D341Med (cell line): Measurements from ENCODE around the gene CYFIP2.
"Not testable (repeated sequence)": the region's sequence is repeated elsewhere in the genome, so short reads cannot be mapped to it uniquely, and the experiment has no call there.

Experiments
- DNase-seq: peaks from one replicate; pipeline ENCODE4 v3.0.0; 2012; ENCODE audit warnings: low spot score

The CYFIP2 gene

GRCh38 chr5:157265714-157266285 is at the start of gene CYFIP2:
Gene CYFIP2 (plus strand): TSS chr5:157266123. CDS start chr5:157285362, 19,239 bp downstream.
- peak; percentile 94 for DNase-seq

DNA sequence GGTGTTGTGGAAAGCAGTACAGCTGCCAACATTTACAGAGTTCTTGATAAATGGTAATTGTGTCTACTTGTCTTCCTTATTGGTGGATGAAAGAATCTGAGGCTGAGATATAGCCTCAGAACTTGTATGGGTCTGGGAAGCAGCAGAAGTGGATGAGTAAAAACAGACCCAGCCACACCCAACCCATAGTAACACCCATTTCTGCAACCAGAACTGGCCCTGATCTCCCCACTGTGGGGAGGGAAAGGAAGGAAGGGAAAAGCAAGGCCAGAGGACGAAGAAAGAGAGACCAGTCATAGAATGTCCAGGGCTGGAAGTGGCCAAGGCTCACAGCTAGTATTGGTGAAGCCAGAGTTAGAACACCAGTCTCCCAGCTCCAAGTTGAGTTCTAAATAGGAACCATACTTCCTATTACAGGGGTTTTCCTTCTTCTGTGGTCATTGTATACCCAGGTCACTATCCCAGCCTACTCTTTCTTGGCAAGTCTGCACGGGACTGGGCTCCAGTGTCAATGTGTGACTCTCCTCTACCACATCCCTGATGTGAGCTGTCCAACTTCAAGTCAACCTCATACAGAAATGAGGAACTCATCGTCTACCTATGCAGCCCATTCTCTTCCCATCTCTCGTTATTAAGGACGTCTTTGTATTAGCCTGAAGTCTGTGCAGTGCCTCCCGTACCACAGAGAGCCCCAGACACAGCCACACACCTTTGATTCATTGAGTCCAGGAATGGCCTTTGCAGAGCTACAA is 49.4 kb upstream of the CYFIP2 start:
- DNase-seq = no peak

DNA sequence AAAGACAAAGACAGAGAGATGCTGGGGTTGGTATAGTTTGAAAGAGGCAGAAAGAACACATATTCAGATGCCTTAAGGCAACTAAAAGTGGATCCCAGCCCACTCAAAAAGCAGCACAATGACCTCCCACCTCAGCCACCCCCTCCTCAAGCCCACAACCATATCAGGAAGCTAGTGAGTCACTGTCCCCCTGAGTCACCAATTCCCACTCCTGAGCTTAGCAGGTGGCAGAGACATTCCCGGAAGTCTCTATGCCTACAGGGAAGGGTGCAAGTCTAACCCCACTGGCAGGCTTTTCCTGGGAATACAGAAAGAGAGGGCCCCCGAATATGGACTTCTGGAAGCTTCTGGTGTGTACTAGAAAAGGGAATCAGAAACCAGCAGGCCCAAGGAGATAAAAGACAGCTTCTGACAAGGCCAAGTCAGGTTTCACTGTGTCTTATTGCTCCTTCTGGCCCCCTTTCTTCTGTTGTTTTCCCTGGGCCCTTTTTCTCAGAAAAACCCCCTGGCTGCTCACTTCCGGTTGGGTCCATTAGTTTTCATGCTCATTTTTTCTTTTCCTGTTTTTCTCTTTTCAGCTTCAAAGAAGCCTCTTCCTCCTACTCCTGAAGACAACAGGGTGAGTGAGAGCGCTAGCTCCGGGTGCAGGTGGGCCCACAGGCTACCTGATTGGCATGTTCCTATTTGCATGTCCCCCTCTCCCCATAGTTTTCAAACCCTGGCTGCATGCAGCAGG is 48.5 kb upstream of the CYFIP2 start:
- no peak for DNase-seq

DNA sequence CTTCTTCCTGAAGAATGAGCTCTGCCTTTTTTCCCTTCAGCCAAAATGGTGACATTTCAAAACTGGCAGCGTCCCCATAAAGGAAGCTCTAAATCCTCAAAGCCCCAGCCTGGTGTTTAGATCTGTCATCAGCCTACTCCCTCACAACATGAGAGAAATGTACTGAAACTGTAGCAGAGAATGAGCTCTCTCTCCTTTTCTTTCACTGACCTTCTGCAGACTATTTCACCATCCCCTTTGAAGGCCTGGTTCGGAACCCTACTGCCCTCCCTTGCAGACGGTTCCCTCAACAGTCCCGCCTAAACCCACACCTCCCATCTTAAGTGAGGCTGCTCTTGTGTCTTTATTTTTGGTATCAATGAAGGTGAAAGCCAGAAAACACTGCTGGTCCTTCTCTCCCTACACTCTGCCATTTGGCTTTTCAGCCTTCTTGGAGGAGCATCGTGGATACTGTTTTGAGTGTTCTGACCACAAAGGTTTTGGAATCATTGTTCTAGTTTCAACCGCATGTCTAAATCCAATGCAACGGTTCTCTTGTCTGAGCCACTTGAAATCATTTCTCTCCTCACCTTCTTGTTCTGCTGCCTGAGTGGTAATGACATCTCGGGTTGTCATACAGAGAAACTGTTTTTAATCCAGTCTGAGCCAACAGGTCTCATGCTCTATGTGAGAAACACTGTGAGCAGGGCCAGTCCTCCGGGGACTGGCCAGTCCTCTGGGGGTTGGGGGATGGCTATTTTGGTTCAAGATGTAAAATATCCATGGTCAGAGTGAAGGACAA is 46.2 kb upstream of the CYFIP2 start:
- no peak for DNase-seq

DNA sequence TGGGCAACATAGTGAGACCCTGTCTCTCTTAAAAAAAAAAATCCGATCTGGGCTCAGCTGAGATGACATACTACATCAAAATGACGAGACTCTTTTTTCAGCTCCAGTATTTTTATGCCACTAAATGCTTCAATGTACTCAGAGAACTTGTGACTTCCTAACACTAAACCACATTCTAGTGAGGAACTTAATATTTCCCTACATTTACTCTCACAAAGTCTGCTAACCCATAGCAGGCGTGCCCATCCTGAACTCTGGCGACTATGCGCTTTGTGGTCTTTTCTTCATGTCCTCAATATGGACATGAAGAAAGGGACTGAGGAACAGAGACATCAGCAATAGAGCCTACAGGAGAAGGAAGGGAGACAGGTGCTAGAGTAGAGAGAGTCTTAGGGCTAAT is 44.0 kb upstream of the CYFIP2 start:
- no peak for DNase-seq

- no peak for DNase-seq
These were observed 43.3 kb upstream of the CYFIP2 start for GRCh38 chr5:157222506-157223230.

- no peak for DNase-seq
These were observed 40.2 kb upstream of the CYFIP2 start for GRCh38 chr5:157225469-157226422.

DNA sequence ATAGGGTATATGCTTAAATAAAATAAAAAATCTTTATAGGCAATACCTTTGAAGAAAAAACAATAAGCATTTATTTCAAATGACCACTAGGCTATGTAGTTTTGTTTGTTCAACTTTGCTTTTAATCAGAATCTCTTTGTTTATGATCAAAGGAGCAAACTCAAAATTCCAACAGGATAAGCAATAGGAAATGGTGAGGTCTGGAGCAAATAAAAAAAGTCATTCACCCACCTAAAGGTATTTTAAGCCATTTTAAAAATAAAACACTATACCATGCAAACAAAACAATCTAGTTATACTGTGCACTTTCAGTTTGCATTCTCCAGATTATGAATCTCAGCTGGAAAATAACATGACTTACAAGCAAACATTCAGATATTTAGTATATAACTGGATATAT is 35.3 kb upstream of the CYFIP2 start:
- DNase-seq = no peak

DNA sequence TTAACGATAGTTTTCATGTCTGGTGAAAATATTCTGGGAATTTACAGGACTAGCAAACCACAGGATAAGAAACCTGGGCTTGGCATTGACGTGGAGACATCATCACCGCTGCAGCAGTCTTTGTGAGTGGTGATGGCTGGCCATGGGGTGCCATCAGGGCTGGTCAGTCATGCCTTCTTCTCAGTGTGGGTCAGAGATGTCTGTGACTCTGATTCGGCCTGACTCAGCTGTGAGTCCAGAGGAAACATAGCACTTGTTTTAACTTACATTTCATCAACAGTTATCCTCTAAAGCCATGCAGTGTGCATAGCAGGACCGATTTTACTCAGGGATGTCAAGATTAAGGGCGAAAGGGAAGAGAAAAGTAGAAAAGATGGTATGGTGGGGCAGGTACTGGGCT is 33.2 kb upstream of the CYFIP2 start:
- no peak for DNase-seq

DNA sequence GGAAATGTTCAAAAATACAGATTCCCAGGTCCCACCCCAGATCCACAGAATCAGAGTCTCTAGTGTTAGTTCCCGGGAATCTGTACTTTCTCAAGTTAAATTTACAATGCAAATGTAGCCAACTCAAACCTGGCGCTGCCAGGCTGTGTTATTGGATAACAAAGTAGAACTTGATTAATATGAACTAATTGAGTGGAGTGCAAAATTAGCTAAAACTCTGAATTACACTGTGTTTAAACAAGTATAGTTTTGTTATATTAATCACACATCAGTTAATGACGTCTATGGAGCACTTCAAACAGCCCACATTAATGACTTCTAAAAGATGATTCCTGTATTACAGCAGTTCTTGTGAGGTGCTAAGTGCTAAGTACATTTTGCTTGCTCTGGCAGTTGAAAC is 32.4 kb upstream of the CYFIP2 start:
- DNase-seq = no peak

- no peak for DNase-seq
These were observed 29.5 kb upstream of the CYFIP2 start for GRCh38 chr5:157236423-157236822.

DNA sequence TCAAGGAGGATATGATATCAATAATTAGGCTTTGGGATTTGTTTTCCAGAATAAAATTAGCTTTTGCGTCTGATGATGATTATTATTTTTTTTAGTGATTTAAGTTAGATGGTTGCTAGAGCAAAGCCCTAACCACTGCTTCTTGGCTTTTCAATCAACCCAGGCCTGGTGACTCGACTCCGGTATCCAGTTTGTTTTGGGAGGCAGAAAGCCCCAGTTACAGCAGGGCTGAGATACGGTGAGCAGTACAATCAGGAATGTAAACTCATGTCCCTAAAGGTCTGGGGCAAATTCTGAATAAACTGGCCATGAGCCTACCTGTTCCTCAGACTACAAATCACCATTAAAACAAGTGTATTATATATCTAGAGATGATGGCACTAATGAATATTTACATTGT is 24.4 kb upstream of the CYFIP2 start:
- no peak for DNase-seq

DNA sequence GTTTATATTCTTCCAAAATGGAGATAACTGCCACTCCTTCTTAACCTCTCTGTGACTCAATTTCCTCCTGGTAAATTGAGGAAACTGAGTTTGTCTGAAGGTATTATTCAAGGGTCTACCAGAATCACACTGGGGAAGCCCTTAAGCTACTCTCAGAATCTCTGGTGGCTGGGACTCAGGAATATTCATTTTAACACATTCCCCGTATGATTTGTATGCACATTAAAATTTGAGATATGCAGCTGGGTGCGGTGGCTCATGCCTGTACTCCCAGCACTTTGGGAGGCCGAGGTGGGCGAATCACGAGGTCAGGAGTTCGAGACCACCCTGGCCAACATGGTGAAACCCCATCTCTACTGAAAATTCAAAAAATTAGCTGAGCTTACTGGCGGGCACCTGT is 21.2 kb upstream of the CYFIP2 start:
- not testable (repeated sequence) for DNase-seq

DNA sequence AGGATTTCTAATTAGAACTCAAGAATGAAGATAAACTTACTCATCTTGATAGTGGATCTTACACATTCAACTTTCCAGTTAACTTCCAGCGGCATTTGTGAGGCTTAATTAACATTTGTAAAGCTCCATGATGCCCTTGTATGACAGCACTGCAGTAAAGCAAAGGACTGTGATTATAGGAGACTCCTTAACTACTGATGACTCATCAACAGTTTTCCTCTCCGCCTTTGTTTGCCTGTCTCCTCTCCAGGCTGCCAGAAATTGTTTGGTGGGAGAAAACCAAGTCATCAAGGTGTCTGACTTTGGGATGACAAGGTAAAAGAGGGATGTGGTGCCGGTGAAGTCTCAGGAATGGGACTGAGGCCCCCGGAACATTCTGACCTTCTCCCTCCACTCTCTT is 20.4 kb upstream of the CYFIP2 start:
- DNase-seq = no peak

- DNase-seq = no peak
These were observed 20.0 kb upstream of the CYFIP2 start for GRCh38 chr5:157245886-157246285.

DNA sequence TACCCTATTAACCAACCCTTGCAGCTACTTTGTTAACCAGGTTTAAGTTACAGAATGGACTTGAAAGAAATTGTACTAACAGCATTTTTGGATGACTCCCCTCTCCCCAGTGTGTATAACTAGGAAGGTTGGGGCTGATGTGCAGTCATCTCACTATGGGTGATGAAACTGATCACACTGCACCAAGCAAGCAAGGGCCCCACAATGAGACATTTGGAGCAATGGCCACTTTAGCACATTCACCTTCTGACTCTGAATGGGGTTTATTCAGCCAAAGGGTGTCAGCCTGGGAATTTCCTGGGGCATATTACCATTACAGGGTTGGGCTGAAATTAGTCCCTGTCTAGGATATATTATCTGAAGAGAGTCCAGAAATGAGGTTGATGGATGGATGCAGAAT is 18.7 kb upstream of the CYFIP2 start:
- DNase-seq = no peak

GRCh38 chr5:157248821-157249470 is 17.0 kb upstream of the CYFIP2 start:
- no peak for DNase-seq

- DNase-seq = no peak
These were observed 13.0 kb upstream of the CYFIP2 start for GRCh38 chr5:157252711-157253465.

DNA sequence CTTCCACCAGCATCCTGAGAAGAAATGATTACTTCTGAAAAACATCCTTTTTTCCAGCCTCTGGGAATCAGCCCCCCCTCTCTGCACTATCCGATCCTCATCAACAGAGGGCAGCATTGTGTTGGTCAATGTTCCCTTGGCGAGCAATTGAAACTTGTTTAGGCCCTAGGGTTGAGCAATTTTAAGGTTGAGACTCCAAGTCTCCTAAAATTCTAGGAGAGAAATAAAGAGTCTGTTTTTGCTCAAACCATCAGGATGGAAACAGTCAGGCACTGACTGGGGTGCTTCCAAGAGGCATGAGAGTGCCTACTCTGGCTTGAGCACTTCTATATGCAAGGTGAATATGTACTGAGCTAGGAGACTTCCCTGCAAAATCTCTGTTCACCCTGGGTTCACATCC is 12.4 kb upstream of the CYFIP2 start:
- DNase-seq = peak; percentile 75
